ENCODE data around the gene ST6GALNAC1.
A peak's percentile ranks its signal among the peaks of the same experiment; 100 is the strongest.

GRCh38 chr17:76660656-76661042 is 17.1 kb upstream of the ST6GALNAC1 start:
- TF ChIP-seq, protein P1, sequence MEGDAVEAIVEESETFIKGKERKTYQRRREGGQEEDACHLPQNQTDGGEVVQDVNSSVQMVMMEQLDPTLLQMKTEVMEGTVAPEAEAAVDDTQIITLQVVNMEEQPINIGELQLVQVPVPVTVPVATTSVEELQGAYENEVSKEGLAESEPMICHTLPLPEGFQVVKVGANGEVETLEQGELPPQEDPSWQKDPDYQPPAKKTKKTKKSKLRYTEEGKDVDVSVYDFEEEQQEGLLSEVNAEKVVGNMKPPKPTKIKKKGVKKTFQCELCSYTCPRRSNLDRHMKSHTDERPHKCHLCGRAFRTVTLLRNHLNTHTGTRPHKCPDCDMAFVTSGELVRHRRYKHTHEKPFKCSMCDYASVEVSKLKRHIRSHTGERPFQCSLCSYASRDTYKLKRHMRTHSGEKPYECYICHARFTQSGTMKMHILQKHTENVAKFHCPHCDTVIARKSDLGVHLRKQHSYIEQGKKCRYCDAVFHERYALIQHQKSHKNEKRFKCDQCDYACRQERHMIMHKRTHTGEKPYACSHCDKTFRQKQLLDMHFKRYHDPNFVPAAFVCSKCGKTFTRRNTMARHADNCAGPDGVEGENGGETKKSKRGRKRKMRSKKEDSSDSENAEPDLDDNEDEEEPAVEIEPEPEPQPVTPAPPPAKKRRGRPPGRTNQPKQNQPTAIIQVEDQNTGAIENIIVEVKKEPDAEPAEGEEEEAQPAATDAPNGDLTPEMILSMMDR (IDR thresholded peaks at IDR 0.05): no peak
- TF ChIP-seq POLR2AphosphoS5 (IDR thresholded peaks at IDR 0.05; ENCODE audit: insufficient read depth in 1 of 2, low read depth in 1 of 2) (peak in 1 of 2 donors; percentile 46), POLR2A (IDR thresholded peaks at IDR 0.05) (no peak)

All from vagina (tissue), 2 donors.